HS-27A (cell line): ENCODE data around the gene TBC1D24.

Source experiments
- DNase-seq: peaks from one replicate; pipeline ENCODE4 v3.0.0-alpha.2; 2012; ENCODE audit warnings: low read depth, missing footprints

TBC1D24 gene

GRCh38 chr16:2483939-2484897 is 9.3 kb downstream of the TBC1D24 start:
- no peak for DNase-seq

GRCh38 chr16:2484898-2485508 is 10.1 kb downstream of the TBC1D24 start:
- DNase-seq = no peak

GRCh38 chr16:2485811-2486507 is 11.0 kb downstream of the TBC1D24 start:
- DNase-seq = no peak

GRCh38 chr16:2486645-2487516 is 12.0 kb downstream of the TBC1D24 start:
- DNase-seq = no peak

GRCh38 chr16:2487517-2487842 is 12.6 kb downstream of the TBC1D24 start:
- no peak for DNase-seq

GRCh38 chr16:2487903-2488531 is 13.1 kb downstream of the TBC1D24 start:
- no peak for DNase-seq

GRCh38 chr16:2489581-2489980 is 14.7 kb downstream of the TBC1D24 start:
- DNase-seq = no peak

- no peak for DNase-seq
Observed at GRCh38 chr16:2490190-2491105, 15.5 kb downstream of the TBC1D24 start.

GRCh38 chr16:2492292-2492691 is 17.4 kb downstream of the TBC1D24 start:
- DNase-seq = no peak

- no peak for DNase-seq
Observed at GRCh38 chr16:2493605-2494004, 18.7 kb downstream of the TBC1D24 start.

GRCh38 chr16:2494616-2495015 is 19.7 kb downstream of the TBC1D24 start:
- DNase-seq = no peak

- no peak for DNase-seq
Observed at GRCh38 chr16:2495041-2495440, 20.1 kb downstream of the TBC1D24 start.

- DNase-seq = no peak
Observed at GRCh38 chr16:2496223-2497115, 21.5 kb downstream of the TBC1D24 start.

- DNase-seq = no peak
Observed at GRCh38 chr16:2497116-2497630, 22.2 kb downstream of the TBC1D24 start.

GRCh38 chr16:2497695-2498484 is 23.0 kb downstream of the TBC1D24 start:
- no peak for DNase-seq

- no peak for DNase-seq
Observed at GRCh38 chr16:2498531-2499253, 23.8 kb downstream of the TBC1D24 start.

GRCh38 chr16:2499454-2499853 is 24.5 kb downstream of the TBC1D24 start:
- no peak for DNase-seq
